ENCODE data around the gene FAM185A. TPM values are rescaled to one million over a fixed set of nuclear protein-coding genes. Genes with fewer than 3 reads are reported as not detected.
A peak's percentile ranks its signal among the peaks of the same experiment; 100 is the strongest.
"Not testable (repeated sequence)": the region's sequence is repeated elsewhere in the genome, so short reads cannot be mapped to it uniquely, and the experiment has no call there.

The FAM185A gene
- total and polyA plus RNA-seq, 9 of the 15 experiments (the other 6 are each of a cell fraction or from before 2014, with no cell fraction given) = 1.7 to 17.4 (median 10.6) TPM

- TF ChIP-seq, protein P1, sequence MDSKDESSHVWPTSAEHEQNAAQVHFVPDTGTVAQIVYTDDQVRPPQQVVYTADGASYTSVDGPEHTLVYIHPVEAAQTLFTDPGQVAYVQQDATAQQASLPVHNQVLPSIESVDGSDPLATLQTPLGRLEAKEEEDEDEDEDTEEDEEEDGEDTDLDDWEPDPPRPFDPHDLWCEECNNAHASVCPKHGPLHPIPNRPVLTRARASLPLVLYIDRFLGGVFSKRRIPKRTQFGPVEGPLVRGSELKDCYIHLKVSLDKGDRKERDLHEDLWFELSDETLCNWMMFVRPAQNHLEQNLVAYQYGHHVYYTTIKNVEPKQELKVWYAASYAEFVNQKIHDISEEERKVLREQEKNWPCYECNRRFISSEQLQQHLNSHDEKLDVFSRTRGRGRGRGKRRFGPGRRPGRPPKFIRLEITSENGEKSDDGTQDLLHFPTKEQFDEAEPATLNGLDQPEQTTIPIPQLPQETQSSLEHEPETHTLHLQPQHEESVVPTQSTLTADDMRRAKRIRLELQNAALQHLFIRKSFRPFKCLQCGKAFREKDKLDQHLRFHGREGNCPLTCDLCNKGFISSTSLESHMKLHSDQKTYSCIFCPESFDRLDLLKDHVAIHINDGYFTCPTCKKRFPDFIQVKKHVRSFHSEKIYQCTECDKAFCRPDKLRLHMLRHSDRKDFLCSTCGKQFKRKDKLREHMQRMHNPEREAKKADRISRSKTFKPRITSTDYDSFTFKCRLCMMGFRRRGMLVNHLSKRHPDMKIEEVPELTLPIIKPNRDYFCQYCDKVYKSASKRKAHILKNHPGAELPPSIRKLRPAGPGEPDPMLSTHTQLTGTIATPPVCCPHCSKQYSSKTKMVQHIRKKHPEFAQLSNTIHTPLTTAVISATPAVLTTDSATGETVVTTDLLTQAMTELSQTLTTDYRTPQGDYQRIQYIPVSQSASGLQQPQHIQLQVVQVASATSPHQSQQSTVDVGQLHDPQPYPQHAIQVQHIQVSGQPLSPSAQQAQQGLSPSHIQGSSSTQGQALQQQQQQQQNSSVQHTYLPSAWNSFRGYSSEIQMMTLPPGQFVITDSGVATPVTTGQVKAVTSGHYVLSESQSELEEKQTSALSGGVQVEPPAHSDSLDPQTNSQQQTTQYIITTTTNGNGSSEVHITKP (IDR thresholded peaks at IDR 0.05; ENCODE audit: partially characterized antibody) = peak; percentile 83
- TF ChIP-seq SIN3A (IDR thresholded peaks at IDR 0.05; ENCODE audit: borderline replicate concordance in 2 of 2, control insufficient read depth in 1 of 2, low read depth in 2 of 2, low read length in 2 of 2) (peak; percentile 28 to 29; a peak in 1 of 4 replicates), SP1 (CRISPR knock-in tag; IDR thresholded peaks at IDR 0.05) (peak; percentile 92), THAP12 (CRISPR knock-in tag; IDR thresholded peaks at IDR 0.05) (peak; percentile 61; the same call in 1 of the 2 replicates), SIN3B (IDR thresholded peaks at IDR 0.05; ENCODE audit: low read depth) (0 out of 2 replicates have a peak, but pooled peaks have one; percentile 53), ETS1 (conservative IDR thresholded peaks at IDR 0.05; ENCODE audit: control insufficient read depth, low read depth, low read length) (peak; percentile 97), RBM25 (IDR thresholded peaks at IDR 0.05; ENCODE audit: low read depth, low read length, severe bottlenecking) (peak; percentile 86), ATF7 (IDR thresholded peaks at IDR 0.05) (peak; percentile 85), NRF1 (conservative IDR thresholded peaks at IDR 0.05 in 1 of 2, IDR thresholded peaks at IDR 0.05 in 1 of 2) (peak; percentile 92 to 94), CEBPB (tag; IDR thresholded peaks at IDR 0.05) (peak; percentile 25; the same call in 1 of the 2 replicates), MYBL2 (IDR thresholded peaks at IDR 0.05; ENCODE audit: low read depth) (peak; percentile 50; the same call in 1 of the 2 replicates), HCFC1 (IDR thresholded peaks at IDR 0.05; ENCODE audit: low read depth, low read length) (peak; percentile 96)
- TF ChIP-seq, protein P2, sequence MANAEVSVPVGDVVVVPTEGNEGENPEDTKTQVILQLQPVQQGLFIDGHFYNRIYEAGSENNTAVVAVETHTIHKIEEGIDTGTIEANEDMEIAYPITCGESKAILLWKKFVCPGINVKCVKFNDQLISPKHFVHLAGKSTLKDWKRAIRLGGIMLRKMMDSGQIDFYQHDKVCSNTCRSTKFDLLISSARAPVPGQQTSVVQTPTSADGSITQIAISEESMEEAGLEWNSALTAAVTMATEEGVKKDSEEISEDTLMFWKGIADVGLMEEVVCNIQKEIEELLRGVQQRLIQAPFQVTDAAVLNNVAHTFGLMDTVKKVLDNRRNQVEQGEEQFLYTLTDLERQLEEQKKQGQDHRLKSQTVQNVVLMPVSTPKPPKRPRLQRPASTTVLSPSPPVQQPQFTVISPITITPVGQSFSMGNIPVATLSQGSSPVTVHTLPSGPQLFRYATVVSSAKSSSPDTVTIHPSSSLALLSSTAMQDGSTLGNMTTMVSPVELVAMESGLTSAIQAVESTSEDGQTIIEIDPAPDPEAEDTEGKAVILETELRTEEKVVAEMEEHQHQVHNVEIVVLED (CRISPR knock-in tag; IDR thresholded peaks at IDR 0.05) = peak; percentile 66
- TF ChIP-seq, protein P3, sequence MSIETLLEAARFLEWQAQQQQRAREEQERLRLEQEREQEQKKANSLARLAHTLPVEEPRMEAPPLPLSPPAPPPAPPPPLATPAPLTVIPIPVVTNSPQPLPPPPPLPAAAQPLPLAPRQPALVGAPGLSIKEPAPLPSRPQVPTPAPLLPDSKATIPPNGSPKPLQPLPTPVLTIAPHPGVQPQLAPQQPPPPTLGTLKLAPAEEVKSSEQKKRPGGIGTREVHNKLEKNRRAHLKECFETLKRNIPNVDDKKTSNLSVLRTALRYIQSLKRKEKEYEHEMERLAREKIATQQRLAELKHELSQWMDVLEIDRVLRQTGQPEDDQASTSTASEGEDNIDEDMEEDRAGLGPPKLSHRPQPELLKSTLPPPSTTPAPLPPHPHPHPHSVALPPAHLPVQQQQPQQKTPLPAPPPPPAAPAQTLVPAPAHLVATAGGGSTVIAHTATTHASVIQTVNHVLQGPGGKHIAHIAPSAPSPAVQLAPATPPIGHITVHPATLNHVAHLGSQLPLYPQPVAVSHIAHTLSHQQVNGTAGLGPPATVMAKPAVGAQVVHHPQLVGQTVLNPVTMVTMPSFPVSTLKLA (conservative IDR thresholded peaks at IDR 0.05) = peak; percentile 82 to 92
- TF ChIP-seq MYBL2 (CRISPR knock-in tag; IDR thresholded peaks at IDR 0.05; ENCODE audit: borderline replicate concordance) = not testable (repeated sequence)
Measured at GRCh38 chr7:102748605-102749444, at the start of gene FAM185A (continued).

All from K562 (cell line).